Vagina (tissue), 2 donors: Measurements from ENCODE around the gene ALG8.

Experiments
- CTCF ChIP-seq, 3 experiments: fragments of 450-650 bp in 2 of 3; fragments of 200-600 bp in 1 of 3; sonication (generic) in 1 of 3; IDR thresholded peaks; one replicate each; pipeline ENCODE4 v1.5.1; 2017 to 2019; ENCODE audit warnings: antibody characterized with exemption in 3 of 3, mild to moderate bottlenecking in 2 of 3, moderate library complexity in 2 of 3
- POLR2A ChIP-seq, 2 donors: fragments of 450-650 bp; IDR thresholded peaks; one replicate each; pipeline ENCODE4 v1.6.1; 2017; ENCODE audit warnings: antibody characterized with exemption in 2 of 2, mild to moderate bottlenecking in 2 of 2, moderate library complexity in 2 of 2
- POLR2AphosphoS5 ChIP-seq, 2 donors: sonication (generic); formaldehyde crosslinking; IDR thresholded peaks; one replicate each; pipeline ENCODE4 v1.9.0; 2017; ENCODE audit warnings: antibody characterized with exemption in 2 of 2, mild to moderate bottlenecking in 2 of 2, low read depth in 1 of 2; ENCODE audit not compliant: insufficient read depth in 1 of 2

GRCh38 chr11:78057462-78058055 lies 81.9 kb downstream of the ALG8 start:
- TF ChIP-seq POLR2A (IDR thresholded peaks at IDR 0.05) (no peak), CTCF (IDR thresholded peaks at IDR 0.05) (no peak), POLR2AphosphoS5 (IDR thresholded peaks at IDR 0.05; ENCODE audit: insufficient read depth in 1 of 2, low read depth in 1 of 2) (no peak)
